Measurements from ENCODE around the gene STK10.
A peak's percentile ranks its signal among the peaks of the same experiment; 100 is the strongest.
"Not testable (repeated sequence)": the region's sequence is repeated elsewhere in the genome, so short reads cannot be mapped to it uniquely, and the experiment has no call there.

Gene STK10

GRCh38 chr5:172200476-172200875 is 12.5 kb upstream of the STK10 start:
- H3K4me3 ChIP-seq (ENCODE audit: low read depth, low read length), result no peak overlapping the region
- no peak for TF ChIP-seq CTCF (IDR thresholded peaks at IDR 0.05; ENCODE audit: low read depth, low read length)

GRCh38 chr5:172199446-172199845 is 11.4 kb upstream of the STK10 start:
- TF ChIP-seq CTCF (IDR thresholded peaks at IDR 0.05; ENCODE audit: low read depth, low read length), result no peak
- H3K4me3 ChIP-seq (ENCODE audit: low read depth, low read length), result no peak overlapping the region

GRCh38 chr5:172197775-172198174 is 9.8 kb upstream of the STK10 start:
- H3K4me3 ChIP-seq (ENCODE audit: low read depth, low read length), result not testable (repeated sequence)

- TF ChIP-seq CTCF (IDR thresholded peaks at IDR 0.05; ENCODE audit: low read depth, low read length), result no peak
- H3K4me3 ChIP-seq (ENCODE audit: low read depth, low read length), result no peak overlapping the region
Observed at GRCh38 chr5:172194985-172195774, 7.2 kb upstream of the STK10 start.

GRCh38 chr5:172193872-172194271 is 5.8 kb upstream of the STK10 start, which contains the start of gene EFCAB9:
Gene EFCAB9 (plus strand): TSS chr5:172194172. CDS start chr5:172194173, 1 bp downstream.
- TF ChIP-seq CTCF (IDR thresholded peaks at IDR 0.05; ENCODE audit: low read depth, low read length), result no peak
- no peak within 1 kb of the TSS for H3K4me3 ChIP-seq (ENCODE audit: low read depth, low read length)

GRCh38 chr5:172189693-172190296 is 1.8 kb upstream of the STK10 start:
- no peak for TF ChIP-seq CTCF (IDR thresholded peaks at IDR 0.05; ENCODE audit: low read depth, low read length)
- no peak overlapping the region for H3K4me3 ChIP-seq (ENCODE audit: low read depth, low read length)

- TF ChIP-seq CTCF (IDR thresholded peaks at IDR 0.05; ENCODE audit: low read depth, low read length), result no peak
- peak overlapping the region; percentile 94 for H3K4me3 ChIP-seq (ENCODE audit: low read depth, low read length)
Observed at GRCh38 chr5:172188893-172189692, 1.1 kb upstream of the STK10 start.

Data from WI38 (cell line).